K562 (cell line): Measurements from ENCODE around the gene BCL10. TPM values are rescaled to one million over a fixed set of nuclear protein-coding genes. Genes with fewer than 3 reads are reported as not detected.

Experiments
- ATAC-seq: fragments of 200-7000 bp; cut with Tn5 transposase; 3 replicates; pipeline ENCODE4 v1.9.1; 2020; ENCODE audit warnings: moderate library complexity
- BruUV-seq: library from RNA; stranded (reverse); fragments of 400-500 nt; replicated peaks from 2 replicates; lab custom pipeline; 2021; lab: Mats Ljungman, UMichigan
- CTCF ChIA-PET: fragments of 300-600 bp; formaldehyde crosslinking; extraction: SDS; loops from one replicate; lab custom pipeline; 2021; ENCODE audit warnings: low intra/inter-chr PET ratio; lab: Yijun Ruan, JAX
- POLR2A ChIA-PET: fragments of 300-600, 350-650 bp; sonication (Branson Sonifier 250); formaldehyde crosslinking; extraction: SDS; loops from one replicate; lab custom pipeline; 2021; ENCODE audit warnings: antibody characterized with exemption, inconsistent platforms; lab: Yijun Ruan, JAX
- DNase-seq, 4 experiments: peaks; one replicate each; pipeline versions ENCODE4 v3.0.0 to v3.0.0-alpha.2; 2011 to 2018; ENCODE audit warnings: low spot score in 3 of 4, mixed read lengths in 3 of 4; ENCODE audit errors: extremely low read depth in 1 of 4
- FAIRE-seq: peaks from 2 replicates; lab custom pipeline; 2011; peaks lifted over from hg19 to GRCh38; lab: Jason Lieb, UNC
- H2AFZ ChIP-seq: 2 replicates; pipeline ENCODE4 v1.6.0; 2011; ENCODE audit warnings: low read depth, low read length, control low read depth, inconsistent platforms
- H3K27ac ChIP-seq: fragments of 200-600 bp; 3 replicates; pipeline ENCODE4 v1.8.0; 2011; ENCODE audit warnings: low read depth, mild to moderate bottlenecking, control low read depth, inconsistent platforms, low read length, moderate library complexity, mixed read lengths; ENCODE audit errors: extremely low read depth
- H3K27me3 ChIP-seq, 2 experiments: fragments of 300-600 bp in 1 of 2; 2 replicates in 1 of 2; 3 replicates in 1 of 2; pipeline versions ENCODE4 v1.6.0 to v1.8.0; 2011; ENCODE audit warnings: inconsistent platforms in 2 of 2, low read length in 2 of 2, mild to moderate bottlenecking in 1 of 2, mixed read lengths in 1 of 2, moderate library complexity in 1 of 2; ENCODE audit not compliant: control insufficient read depth in 2 of 2, insufficient read depth in 2 of 2
- H3K36me3 ChIP-seq: fragments of 300-600 bp; 3 replicates; pipeline ENCODE4 v1.8.0; 2011; ENCODE audit warnings: mild to moderate bottlenecking, low read length, inconsistent platforms; ENCODE audit not compliant: control insufficient read depth, insufficient read depth
- H3K4me1 ChIP-seq, 2 experiments: fragments of 200-600 bp in 1 of 2; replicated peaks in 1 of 2; 2 replicates in 1 of 2; 3 replicates in 1 of 2; pipeline versions ENCODE4 v1.5.1 to v1.8.0; 2011; ENCODE audit warnings: inconsistent platforms in 2 of 2, low read length in 2 of 2, mild to moderate bottlenecking in 1 of 2, mixed read lengths in 1 of 2, moderate library complexity in 1 of 2; ENCODE audit not compliant: control insufficient read depth in 2 of 2, insufficient read depth in 2 of 2
- H3K4me2 ChIP-seq: 2 replicates; pipeline ENCODE4 v1.6.1; 2011; ENCODE audit warnings: low read length, control low read depth, inconsistent platforms, mixed read lengths; ENCODE audit not compliant: insufficient read depth
- H3K4me3 ChIP-seq: fragments of 200-600 bp; sonication (generic), shearing (Covaris generic); 2 replicates; pipeline ENCODE4 v1.5.1; 2016; ENCODE audit warnings: control low read depth, inconsistent platforms
- H3K79me2 ChIP-seq: fragments of 200-600 bp; 3 replicates; pipeline ENCODE4 v1.8.0; 2011; ENCODE audit warnings: low read length, inconsistent platforms; ENCODE audit not compliant: control insufficient read depth, insufficient read depth
- H3K9ac ChIP-seq, 2 experiments: 2 replicates each; pipeline versions ENCODE4 v1.6.0 to v1.6.1; 2011; ENCODE audit warnings: low read depth in 2 of 2, low read length in 2 of 2, control low read depth in 1 of 2, inconsistent platforms in 1 of 2, mild to moderate bottlenecking in 1 of 2, mixed read lengths in 1 of 2; ENCODE audit not compliant: insufficient read depth in 1 of 2
- H3K9me1 ChIP-seq: one replicate; pipeline ENCODE4 v1.6.0; 2011; ENCODE audit warnings: inconsistent platforms, mild to moderate bottlenecking, low read length, moderate library complexity; ENCODE audit not compliant: control insufficient read depth, insufficient read depth
- H3K9me3 ChIP-seq: replicated peaks from 2 replicates; pipeline ENCODE4 v1.5.1; 2011; ENCODE audit warnings: low read depth, low read length, inconsistent platforms; ENCODE audit not compliant: control insufficient read depth, insufficient read depth
- H4K20me1 ChIP-seq: replicated peaks from 2 replicates; pipeline ENCODE4 v1.6.1; 2011; ENCODE audit warnings: low read length, inconsistent platforms, mixed read lengths; ENCODE audit not compliant: control insufficient read depth, insufficient read depth
- ELF1 ChIP-seq: fragments of 200-800 bp; sonication (Bioruptor generic); IDR thresholded peaks from 2 replicates; pipeline ENCODE4 v1.6.1; 2016; ENCODE audit warnings: missing genetic modification characterization, missing compliant biosample characterization
- HBP1 ChIP-seq: fragments of 450-650 bp; formaldehyde crosslinking; IDR thresholded peaks from 2 replicates; pipeline ENCODE4 v1.4.0; 2022; ENCODE audit warnings: missing genetic modification characterization
- PBX2 ChIP-seq, 2 experiments: IDR thresholded peaks in 1 of 2; conservative IDR thresholded peaks in 1 of 2; 2 replicates each; pipeline ENCODE4 v1.6.1; 2016; ENCODE audit warnings: low read depth in 2 of 2, mild to moderate bottlenecking in 1 of 2, missing compliant biosample characterization in 1 of 2, missing genetic modification characterization in 1 of 2, moderate library complexity in 1 of 2
- POLR2G ChIP-seq: fragments of 200-400 bp; formaldehyde crosslinking; IDR thresholded peaks from 2 replicates; pipeline ENCODE4 v1.6.1; 2017; ENCODE audit warnings: low read depth, mild to moderate bottlenecking, antibody characterized with exemption, low read length, moderate library complexity
- RAD21 ChIP-seq, 2 experiments: fragments of 250-450 bp in 1 of 2; fragments of 450-650 bp in 1 of 2; sonication (Bioruptor Pico) in 1 of 2; formaldehyde crosslinking in 1 of 2; IDR thresholded peaks in 1 of 2; conservative IDR thresholded peaks in 1 of 2; 2 replicates each; pipeline versions ENCODE4 v1.4.0 to v1.8.0; 2020 to 2022; ENCODE audit warnings: mild to moderate bottlenecking in 2 of 2, moderate library complexity in 1 of 2
- RAD51 ChIP-seq: fragments of 450-650 bp; IDR thresholded peaks from 2 replicates; pipeline ENCODE4 v1.7.1; 2016; ENCODE audit warnings: low read depth, mild to moderate bottlenecking, borderline replicate concordance
- RFX7 ChIP-seq: fragments of 250-450 bp; sonication (Bioruptor Pico); IDR thresholded peaks from 2 replicates; pipeline ENCODE4 v1.5.1; 2021; ENCODE audit warnings: mild to moderate bottlenecking
- SRSF1 ChIP-seq: fragments of 200-400 bp; formaldehyde crosslinking; IDR thresholded peaks from 2 replicates; pipeline ENCODE4 v1.6.1; 2017; ENCODE audit warnings: mild to moderate bottlenecking, low read depth, low read length, moderate library complexity
- TFAM ChIP-seq: fragments of 250-450 bp; sonication (Bioruptor Pico); conservative IDR thresholded peaks from 2 replicates; pipeline ENCODE4 v1.5.0; 2021; ENCODE audit warnings: mild to moderate bottlenecking, moderate library complexity
- ZBTB17 ChIP-seq: fragments of 450-650 bp; formaldehyde crosslinking; IDR thresholded peaks from 2 replicates; pipeline ENCODE4 v1.4.0; 2020; ENCODE audit warnings: mild to moderate bottlenecking
- ZBTB2 ChIP-seq: fragments of 450-650 bp; IDR thresholded peaks from 2 replicates; pipeline ENCODE4 v1.6.1; 2016; ENCODE audit warnings: antibody characterized with exemption
- WGBS: fragments of 100-300 bp; shearing (Covaris generic); methylation state at CpG from one replicate; pipeline ENCODE4 v1.1.6; 2016; ENCODE audit warnings: low coverage, mixed read lengths; ENCODE audit not compliant: insufficient coverage; ENCODE audit errors: missing lambda C conversion rate; 5-methylcytosine and 5-hydroxymethylcytosine counted together
- in situ Hi-C: fragments of 300-500 bp; cut with MboI; formaldehyde crosslinking; loops from 4 replicates; pipeline ENCODE4 v1.15.0; 2018; ENCODE audit warnings: inconsistent platforms, mixed read lengths
- intact Hi-C: fragments of 100-400 bp; cut with micrococcal nuclease; formaldehyde crosslinking; loops from 2 replicates; pipeline ENCODE4 v1.14.2; 2022
- polyA plus RNA-seq, 8 experiments: library from polyadenylated mRNA; depleted of rRNA in 4 of 8; stranded (reverse) in 5 of 8; unstranded in 3 of 8; fragments of >200 nt; fragmentation: Nextera tagmentation in 2 of 8; fragmentation: Illumina TruSeq in 1 of 8; extraction: Ambion mirVana in 2 of 8; extraction: Trizol in 1 of 8; gene quantifications; 2 replicates each; pipeline versions ENCODE4 v1.2.1 to v1.2.3, GENCODE V29; 2011 to 2014; ENCODE audit warnings: inconsistent platforms in 1 of 8, missing spikeins in 1 of 8
- total RNA-seq, 7 experiments: library from RNA; depleted of rRNA in 6 of 7; stranded (reverse); fragments of >200 nt in 6 of 7; fragmentation: Illumina TruSeq in 2 of 7; extraction: Trizol in 2 of 7; gene quantifications; 2 replicates each; pipeline versions ENCODE4 v1.2.1 to v1.2.3, GENCODE V29; 2011 to 2021; ENCODE audit warnings: low replicate concordance in 1 of 7
- TF ChIP-seq, protein P1 (sequence below), 2 experiments: fragments of 250-450 bp in 1 of 2; fragments of 450-650 bp in 1 of 2; sonication (Bioruptor Pico) in 1 of 2; IDR thresholded peaks; 2 replicates each; pipeline versions ENCODE4 v1.6.1 to v1.8.0; 2016 to 2021; ENCODE audit warnings: mild to moderate bottlenecking in 2 of 2, moderate library complexity in 2 of 2, missing compliant biosample characterization in 1 of 2, missing genetic modification characterization in 1 of 2

The BCL10 gene
- total and polyA plus RNA-seq, 9 of the 15 experiments (the other 6 are each of a cell fraction or from before 2014, with no cell fraction given) = 8.0 to 19.4 (median 12.3) TPM

- TF ChIP-seq PBX2 (CRISPR knock-in tag; IDR thresholded peaks at IDR 0.05; ENCODE audit: low read depth) (no peak), PBX2 (tag; conservative IDR thresholded peaks at IDR 0.05; ENCODE audit: low read depth) (peak; percentile 65), RAD21 (CRISPR knock-in tag; conservative IDR thresholded peaks at IDR 0.05 in 1 of 2, IDR thresholded peaks at IDR 0.05 in 1 of 2) (peak; percentile 44 to 65)
Measured at GRCh38 chr1:85230305-85230977, 46.0 kb downstream of the BCL10 start (continued).

- BruUV-seq = no TSS peak
- WGBS = 45% methylated on average over 6 of the region's 6 CpGs
- no peak overlapping the region for H3K4me3 ChIP-seq
- no peak overlapping the region for H3K27ac ChIP-seq
- no peak overlapping the region for H3K4me2 ChIP-seq
- FAIRE-seq = no peak
- no peaks in the 10 kb centered on the region for H4K20me1 ChIP-seq
- H3K79me2 ChIP-seq = no peaks in the 10 kb centered on the region
- no peaks in the 10 kb centered on the region for H3K27me3 ChIP-seq
- intact Hi-C loops = no loop called here
- CTCF ChIA-PET = no interaction called here
- no peak for DNase-seq
- in situ Hi-C loops = no loop called here
- no peaks in the 10 kb centered on the region for H3K9me3 ChIP-seq
- no peak overlapping the region for H3K9ac ChIP-seq
- peak overlapping the region; percentile 66 for H2AFZ ChIP-seq
- H3K36me3 ChIP-seq = no peaks in the 10 kb centered on the region
- H3K4me1 ChIP-seq = peaks cover 7 to 15% of the 10 kb centered on the region in 2 experiments
- ATAC-seq = peak; percentile 54
- H3K9me1 ChIP-seq = no peaks in the 10 kb centered on the region
- POLR2A ChIA-PET = interaction anchor here (0.6 to 1.9 kb wide), 4 partner anchors 10 to 60 kb away, joined by 3 to 14 read pairs (median 5); no protein-coding TSS in a partner anchor
- TF ChIP-seq RAD51 = peak; percentile 39; the same call in 1 of the 2 replicates
- TF ChIP-seq ELF1 (tag) = peak; percentile 38; the same call in 1 of the 2 replicates
- TF ChIP-seq, protein P1, sequence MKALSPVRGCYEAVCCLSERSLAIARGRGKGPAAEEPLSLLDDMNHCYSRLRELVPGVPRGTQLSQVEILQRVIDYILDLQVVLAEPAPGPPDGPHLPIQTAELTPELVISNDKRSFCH (CRISPR knock-in tag; IDR thresholded peaks at IDR 0.05) = no peak
- TF ChIP-seq, protein P1 (tag; IDR thresholded peaks at IDR 0.05) = no peak
- no peak for TF ChIP-seq ZBTB2
- no peak for TF ChIP-seq SRSF1
- no peak for TF ChIP-seq HBP1
- TF ChIP-seq RFX7 (CRISPR knock-in tag) = no peak
- no peak for TF ChIP-seq ZBTB17 (CRISPR knock-in tag)
- TF ChIP-seq POLR2G = no peak
- no peak for TF ChIP-seq TFAM
Measured at GRCh38 chr1:85229574-85230097, 46.8 kb downstream of the BCL10 start.
